ACHN (cell line): ENCODE data around the gene SHH.

ENCODE experiments used
- DNase-seq: peaks from one replicate; pipeline ENCODE4 v3.0.0-alpha.2; 2015
- in situ Hi-C: cut with HindIII; loops from 2 replicates; pipeline ENCODE4 v1.10.0; 2017; ENCODE audit warnings: low sequenced_read_pairs, low pct_ligation_motif_present, low pct_unique_long_range_greater_than_20kb

The SHH gene

DNA sequence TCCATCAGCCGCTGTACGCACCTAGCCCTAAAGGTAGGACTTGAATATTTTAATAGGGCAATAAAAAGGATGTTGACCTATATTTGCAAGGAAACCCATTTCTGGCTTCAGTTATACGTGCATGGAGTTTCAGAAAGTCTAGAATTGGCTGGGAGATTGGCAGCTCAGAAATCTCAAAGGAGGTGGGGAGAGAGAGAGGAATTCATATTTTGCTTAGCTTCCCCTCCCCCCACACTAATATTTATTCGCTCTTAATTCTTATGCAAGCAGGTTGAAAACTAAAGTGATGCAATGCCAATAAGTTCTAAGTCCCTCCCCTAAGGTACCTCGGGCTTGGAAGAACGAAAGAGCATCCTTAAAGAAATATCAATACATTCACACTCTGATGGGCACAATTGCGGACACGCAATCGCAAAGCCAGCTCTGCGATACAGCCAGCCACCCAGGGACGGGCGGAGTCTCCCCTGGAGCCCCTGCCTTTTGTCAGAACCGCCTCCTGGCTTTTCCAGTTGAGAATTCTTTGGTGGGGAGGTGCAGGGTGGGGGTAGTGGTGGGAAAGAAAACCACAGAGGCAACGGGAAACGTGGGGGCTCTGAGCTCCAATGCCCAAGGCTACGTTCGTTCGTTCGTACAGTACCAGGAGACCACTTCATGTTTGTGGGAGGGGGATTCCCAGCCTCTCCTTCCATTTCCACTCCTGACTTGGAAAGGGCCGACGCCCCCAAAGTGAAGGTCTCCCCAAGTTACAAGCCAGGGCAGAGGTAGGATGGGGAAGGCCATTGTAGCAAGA is 1.3 kb downstream of the SHH start:
- DNase-seq = no peak
- in situ Hi-C loops = no loop called here

DNA sequence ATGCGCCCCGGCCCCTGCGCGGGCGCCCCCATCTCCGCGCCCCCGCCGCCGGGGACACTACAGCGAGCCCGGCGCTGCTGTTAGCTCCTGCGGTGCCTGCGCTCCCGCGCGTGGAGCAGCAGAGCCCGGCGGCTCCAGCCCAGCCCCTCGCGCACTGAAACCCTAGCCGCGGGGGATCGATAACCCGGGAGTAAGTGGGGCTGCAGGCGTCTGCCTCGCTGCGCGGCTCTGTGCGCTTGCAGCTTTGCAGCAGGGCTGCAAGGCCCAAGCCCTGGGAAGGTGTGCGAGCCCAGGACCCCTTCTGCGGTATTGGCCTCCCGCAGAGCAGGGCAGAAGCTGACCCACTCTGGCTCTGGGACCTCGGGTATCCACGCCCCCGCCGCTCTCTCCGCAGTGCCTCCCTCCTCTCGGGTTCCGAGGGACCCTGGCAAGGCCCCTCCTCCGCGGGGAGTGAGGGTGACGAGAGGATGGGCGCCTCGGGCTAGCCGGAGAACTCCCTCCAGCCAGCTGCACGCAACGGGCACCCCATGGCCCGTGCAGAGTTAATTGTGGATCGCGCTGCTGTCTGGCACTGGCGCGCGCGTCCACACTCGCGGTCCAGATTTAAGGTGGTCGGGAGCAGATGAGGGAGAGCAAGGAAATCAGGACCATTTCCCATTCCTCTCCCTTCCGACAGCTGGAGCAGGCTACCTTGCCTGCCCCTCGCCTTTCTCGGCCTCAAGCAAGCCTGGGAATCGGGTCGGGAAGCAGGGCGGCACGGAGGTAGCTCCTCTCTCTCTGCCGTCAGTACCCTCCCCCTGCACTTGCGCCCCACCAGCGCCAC is 2.1 kb downstream of the SHH start:
- DNase-seq = no peak
- in situ Hi-C loops = no loop called here

DNA sequence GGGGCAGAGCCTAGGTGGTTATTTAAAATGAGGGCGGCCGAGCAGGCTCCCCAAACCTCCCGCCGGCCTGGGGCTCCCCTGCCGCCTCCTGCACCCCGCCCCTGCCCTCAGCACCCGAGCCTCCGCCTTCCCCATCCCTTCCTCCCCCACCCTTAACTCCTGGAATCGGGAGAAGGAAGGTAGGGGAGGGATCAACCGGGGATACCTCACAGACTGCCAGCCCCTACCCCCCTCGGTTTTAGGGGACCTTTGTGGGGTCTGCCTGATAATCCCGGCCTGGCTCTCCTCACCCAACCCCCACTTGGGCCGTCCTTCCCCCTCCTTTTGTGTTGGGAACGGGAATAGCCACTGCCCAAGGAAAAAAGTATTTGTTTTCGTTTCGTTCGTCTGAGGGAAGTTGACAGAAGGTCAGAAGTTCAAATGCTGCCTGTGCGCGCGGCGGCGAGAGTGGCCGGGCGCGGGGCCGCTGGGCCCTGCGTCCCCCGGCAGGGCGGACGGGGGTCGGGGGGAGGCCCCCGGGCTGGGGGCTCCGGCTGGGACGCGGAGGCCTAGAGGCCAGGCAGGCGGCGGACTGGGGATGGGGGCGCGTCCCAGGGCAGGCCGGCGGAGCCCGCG is 2.8 kb downstream of the SHH start:
- DNase-seq = no peak
- in situ Hi-C loops = no loop called here

DNA sequence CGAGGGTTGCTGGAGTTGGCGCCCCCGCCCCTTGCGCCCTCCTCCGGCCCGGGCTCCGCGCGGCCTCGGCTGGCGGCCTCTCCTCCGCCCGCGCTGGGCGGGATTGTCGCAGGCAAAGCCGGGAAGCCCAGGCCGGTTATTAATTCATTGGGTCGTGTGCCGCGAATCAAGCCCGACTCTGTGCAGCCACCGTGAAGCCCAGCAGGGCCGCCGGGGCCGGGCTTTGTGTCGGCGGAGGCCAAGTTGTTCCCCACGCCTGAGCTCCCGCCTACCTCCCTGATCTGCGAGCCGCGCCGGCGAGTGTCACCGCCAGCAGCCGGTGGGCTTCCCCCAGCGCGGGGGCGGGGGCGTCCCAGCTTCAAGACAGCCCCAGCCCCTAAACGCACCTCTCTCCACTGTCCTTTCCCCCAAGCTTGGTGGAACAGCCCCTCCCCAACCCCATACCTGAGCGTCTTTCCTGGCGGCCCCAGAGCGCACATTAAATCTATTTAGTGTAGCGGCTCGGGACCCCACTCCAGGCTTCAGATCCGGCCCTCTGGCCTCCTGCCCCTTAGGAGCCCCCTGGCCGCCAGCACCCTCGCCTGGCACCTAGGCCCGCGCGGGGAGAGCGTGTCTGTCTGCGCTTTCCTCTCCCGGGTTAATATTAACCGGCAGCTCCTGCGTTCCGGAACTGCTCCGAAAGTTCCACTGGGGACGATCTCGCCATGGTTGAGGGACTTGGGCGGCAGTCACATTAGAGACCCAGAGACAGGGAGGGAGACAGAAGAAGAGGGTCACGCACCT is 3.5 kb downstream of the SHH start:
- DNase-seq = peak; percentile 59
- in situ Hi-C loops = no loop called here

DNA sequence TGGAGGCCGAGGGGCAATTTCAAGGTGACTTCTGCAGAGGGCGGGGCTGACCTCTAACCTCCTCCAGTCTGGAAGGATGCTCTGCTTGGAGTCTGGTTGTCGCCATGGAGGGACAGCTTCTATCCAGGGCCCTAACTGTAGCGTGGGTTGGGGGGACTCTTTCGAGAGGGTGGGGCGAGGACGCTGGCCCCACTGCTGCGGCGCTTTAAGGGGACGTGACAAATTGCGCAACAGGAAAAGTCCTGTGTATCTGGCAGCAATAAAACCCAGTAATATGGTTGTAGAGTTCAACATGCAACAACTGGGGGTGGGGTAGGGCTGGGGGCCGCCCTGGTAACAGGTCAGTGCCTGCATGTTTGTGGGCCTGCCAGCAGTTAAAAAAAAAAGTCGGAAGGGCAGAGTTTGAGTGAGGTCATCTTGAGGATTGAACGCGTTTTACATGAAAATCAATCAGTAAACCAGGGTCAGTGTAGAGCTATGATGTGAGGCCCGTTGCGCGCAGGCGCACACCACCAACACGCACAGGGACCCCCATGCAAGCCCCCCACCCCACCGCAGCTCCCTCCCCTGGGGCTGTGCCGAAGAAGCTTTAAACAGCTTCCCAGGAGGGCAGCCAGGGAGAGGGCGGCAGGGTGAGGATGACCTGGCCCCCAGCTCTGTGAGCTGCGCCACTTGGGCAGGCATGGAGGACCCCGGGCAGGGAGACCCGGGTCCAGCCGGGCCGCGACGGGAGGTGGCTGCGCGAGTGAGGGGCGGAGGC is 4.3 kb downstream of the SHH start:
- peak; percentile 63 for DNase-seq
- in situ Hi-C loops = no loop called here

DNA sequence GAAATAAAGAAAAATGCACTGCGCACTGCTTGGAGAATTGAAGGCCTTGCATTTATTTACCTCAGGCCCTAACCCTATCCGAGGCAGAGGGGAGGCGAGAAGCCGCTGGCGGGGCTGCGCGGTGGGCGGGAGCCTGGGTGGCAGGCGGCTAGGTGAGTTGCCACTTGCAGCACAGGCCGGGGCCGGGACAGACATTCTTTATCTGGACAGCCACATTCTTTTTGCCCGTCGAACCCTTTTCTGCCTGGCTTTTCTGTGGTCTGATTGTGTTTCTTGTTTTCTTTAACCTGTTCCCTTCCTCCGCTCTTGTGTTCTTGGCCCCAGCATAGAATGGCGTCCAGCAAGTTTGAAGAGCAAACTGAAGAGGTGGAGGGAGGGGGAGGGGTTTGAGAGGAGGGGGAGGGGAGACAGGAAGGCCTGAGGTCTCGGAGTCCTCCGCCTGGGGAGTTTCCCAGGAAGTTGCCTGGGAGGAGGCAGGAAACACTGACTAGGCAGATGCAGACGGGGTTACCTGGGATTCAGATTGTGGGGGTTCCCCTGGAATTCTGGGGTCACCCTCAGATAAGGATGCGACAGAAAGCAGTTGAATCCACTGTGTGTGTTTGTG is 5.1 kb downstream of the SHH start:
- in situ Hi-C loops = no loop called here
- no peak for DNase-seq

DNA sequence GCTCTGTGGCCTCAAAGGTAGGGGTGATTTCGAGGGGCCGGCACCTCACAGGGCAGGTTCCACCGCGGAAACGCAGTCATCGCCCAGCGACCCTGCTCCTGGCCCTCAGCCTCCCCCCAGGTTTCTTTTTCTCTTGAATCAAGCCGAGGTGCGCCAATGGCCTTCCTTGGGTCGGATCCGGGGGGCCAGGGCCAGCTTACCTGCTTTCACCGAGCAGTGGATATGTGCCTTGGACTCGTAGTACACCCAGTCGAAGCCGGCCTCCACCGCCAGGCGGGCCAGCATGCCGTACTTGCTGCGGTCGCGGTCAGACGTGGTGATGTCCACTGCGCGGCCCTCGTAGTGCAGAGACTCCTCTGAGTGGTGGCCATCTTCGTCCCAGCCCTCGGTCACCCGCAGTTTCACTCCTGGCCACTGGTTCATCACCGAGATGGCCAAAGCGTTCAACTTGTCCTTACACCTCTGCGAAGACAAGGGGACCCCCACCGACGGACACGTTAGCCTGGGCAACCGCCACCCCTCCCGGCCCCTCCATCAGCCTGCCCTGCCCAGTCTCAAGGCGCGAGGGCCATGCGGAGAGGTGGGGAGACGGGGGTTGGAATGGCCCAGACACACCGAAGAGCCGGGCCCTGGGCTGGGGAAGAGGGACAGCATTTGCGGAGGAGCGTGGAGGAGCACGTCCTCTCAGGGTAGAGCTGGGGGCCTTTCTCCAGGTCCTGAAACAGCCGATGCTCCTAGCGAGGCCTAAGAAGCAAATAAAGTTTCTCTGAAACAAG is 6.0 kb downstream of the SHH start:
- in situ Hi-C loops = no loop called here

DNA sequence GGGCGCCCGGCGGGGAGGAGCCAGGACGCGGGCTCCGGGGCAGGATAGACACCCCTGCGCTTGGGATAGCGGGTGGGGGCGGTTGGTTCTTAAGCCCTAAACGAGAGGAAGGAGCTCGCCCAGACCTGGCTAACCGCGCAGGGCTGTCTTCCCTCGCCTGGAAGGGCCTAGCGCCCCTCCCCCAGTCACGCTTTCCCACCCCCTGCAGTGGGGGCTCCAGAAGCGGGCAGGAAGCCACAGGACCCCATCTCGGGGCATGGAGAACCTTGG is 6.5 kb downstream of the SHH start:
- no peak for DNase-seq
- in situ Hi-C loops = no loop called here

More for the DNA sequence above, 6.0 kb downstream of the SHH start:
- no peak for DNase-seq

DNA sequence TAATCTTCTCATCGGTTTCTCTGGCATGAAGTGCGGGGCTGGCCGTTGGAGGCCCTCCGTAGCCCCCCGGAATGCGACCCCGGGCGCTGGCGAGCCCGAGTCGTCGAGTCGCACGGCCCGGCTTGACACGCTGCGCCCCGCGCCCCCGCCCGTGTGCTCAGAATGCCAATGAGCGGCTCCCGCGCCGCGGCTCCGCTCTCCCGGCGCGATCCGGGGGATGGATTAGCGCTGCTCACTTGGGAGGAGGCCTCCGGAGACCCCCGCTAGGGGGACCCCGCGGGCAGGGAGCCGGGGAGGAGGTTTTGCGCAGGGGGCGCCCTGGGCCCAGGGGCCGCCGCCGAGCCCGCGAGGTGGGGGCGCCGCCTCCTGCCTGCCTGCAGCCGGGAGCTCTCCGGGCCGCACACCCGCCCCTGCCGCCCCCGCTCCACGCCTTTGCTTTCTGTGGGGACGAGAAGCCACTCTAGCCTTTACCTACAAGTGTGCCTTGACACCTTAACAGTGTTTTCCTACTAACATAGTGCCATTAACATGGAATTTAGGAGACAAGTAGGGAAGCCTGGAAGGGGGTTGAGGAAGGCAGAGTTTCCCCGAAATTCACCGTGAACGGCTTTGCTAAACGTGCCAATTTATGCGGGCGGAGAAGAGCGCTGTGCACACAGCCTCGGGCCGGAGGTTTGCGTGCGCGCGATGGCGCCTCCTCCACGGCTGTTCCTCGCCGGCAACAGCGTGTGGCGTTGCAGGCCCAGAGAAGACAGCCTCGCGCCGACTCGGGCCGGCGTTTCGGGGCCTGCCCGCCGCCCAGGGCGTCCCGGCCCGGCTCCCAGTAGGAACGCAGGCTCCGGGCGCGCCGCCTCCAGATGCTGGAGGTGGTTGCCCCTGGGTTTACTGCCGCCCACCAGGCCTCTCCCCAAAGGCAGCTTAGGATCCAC is 7.1 kb downstream of the SHH start:
- in situ Hi-C loops = no loop called here
- no peak for DNase-seq

DNA sequence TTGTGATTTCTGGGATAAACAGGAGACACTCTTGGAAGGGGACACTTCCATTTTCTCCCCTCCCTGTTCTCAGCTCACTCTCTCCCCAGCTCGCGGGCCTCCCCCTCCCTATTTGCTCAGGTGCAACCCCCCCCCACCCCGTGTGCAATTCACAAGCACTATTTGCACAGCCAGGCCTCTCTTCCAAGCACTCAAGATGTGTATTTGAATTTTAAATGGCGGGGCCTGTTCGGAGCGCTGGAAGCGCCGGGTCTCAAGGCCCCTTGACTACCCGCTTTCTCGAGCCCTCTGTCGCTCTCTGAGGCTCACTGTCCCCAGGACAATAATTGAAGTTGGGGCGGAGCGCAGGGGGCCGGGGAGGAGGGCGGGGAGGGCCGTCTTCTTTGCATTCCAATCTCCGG is 7.8 kb downstream of the SHH start:
- in situ Hi-C loops = no loop called here

DNA sequence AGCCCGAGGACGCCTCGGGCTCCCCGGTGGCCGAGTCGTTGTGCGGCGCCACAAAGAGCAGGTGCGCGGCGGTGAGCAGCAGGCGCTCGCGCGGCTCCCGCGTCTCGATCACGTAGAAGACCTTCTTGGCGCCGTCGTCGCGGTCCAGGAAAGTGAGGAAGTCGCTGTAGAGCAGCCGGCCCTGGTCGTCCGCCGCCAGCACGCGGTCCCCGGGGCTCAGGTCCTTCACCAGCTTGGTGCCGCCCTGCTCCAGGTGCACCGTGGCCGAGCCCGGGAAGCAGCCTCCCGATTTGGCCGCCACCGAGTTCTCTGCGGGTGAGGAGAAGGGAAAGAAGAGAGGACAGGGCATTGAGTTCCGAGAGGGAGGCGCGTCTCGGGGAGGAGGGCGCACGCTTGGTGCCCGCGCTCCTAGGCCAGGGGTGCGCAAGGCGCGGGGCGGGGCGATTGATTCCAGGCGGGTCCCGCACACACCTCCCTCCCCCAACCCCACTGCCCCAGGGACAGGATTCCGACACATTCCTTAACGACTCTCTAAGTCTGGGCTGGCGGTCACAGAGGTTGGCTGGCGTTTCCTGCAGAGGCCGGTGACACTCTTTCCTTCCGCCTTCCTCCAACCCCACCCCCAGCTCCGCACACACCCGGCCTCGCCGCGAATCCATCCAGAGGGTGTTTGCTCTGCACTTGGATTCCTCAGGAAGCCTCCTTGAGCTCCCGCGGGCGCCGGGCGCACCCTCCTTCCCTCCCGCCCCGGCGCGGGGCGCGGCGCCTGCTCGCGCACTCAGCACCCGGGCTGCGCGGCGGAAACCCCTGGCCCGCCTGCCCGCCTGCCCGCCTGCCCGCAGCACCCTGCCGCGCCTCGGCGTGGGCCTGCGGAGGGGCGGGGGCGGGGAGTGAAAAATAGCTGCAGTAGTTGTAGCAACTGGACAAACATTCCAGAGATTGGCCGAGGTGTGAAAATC is 8.6 kb downstream of the SHH start:
- in situ Hi-C loops = no loop called here
- DNase-seq = no peak

More for the DNA sequence above, 7.8 kb downstream of the SHH start:
- no peak for DNase-seq

DNA sequence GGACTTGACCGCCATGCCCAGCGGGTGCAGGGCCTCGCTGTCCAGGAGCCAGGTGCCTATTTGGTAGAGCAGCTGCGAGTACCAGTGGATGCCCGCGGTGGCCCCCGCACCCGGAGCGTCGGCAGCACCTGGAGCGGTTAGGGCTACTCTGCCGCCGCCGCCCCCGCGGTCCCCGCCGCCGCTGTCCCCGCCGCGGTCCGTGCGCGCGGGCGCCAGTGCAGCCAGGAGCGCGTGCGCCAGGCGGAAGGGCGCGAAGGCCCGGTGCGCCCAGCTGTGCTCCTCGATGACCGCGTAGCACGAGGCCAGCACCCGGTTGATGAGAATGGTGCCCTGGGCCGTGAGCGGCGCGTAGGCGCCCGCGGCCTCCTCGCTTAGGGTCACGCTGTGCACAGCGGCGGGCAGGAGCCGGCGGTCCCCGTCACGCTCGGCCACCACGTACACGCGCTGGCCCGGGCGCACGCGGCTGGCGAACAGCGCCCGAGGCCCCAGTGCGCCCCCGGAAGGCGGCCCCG is 9.3 kb downstream of the SHH start:
- DNase-seq = no peak
- in situ Hi-C loops = no loop called here

DNA sequence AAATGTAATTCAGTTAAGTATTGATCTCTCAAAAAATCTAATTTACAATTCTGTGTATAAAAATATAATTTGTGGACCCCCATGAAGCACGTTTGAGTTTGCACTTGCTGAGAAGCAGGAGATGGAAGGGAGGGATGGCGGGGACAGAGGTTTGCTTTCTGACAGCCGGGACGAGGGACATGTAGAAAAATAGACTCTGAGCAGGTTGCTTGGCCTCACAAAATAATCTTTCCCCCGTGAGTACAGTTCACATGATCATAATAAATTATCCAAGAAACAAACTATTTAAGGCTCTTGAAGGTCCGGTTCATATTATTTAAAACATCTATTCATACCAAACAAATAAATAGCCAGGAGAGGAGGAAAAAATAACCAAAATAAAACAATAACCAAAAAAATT is 10.0 kb downstream of the SHH start:
- in situ Hi-C loops = no loop called here

DNA sequence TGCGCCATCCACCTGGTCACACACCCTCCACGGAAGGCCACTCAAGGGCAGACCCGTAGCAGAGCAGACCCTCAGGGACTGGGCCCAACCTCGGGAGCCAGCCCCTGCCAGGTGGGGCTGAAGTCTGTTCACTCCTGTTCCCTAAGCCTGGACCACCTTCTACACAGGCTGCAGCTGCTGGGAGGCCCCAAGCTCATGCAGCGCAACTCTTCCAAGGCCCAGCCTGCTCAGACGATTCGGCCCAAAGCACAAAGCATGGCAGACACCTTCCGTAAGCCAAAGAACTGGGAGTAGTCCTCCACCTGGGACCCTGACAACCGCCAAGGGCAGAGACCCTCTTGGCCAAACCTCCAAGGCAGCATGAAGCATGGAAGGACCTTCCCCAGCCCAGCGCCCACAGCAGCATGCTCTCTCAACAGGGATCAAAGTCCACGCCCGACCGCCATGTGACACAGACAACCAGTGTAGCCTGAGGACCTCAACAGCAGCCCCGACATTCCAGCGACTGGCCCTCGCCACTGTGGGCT is 11.5 kb downstream of the SHH start:
- in situ Hi-C loops = no loop called here
- DNase-seq = no peak

More for the DNA sequence above, 10.0 kb downstream of the SHH start:
- DNase-seq = no peak

DNA sequence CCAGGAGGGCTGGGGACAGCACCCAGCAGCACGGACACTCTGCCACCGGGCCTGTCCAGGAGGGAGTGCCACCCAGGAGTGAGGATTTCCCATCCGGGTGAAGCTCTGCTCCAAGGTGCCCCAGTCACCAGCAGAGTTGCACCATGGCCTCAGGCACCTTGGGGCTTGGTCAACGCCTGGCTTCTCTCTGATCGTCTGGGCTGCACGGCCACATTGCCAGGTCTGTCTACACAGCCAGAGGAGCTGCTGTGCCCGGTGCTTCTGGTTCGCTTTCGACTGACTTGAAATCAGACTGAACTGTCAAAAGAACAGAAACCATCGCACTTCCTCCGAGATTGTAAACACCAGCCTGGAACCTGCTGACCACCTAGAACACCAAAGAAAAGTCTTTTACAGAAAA is 12.0 kb downstream of the SHH start:
- in situ Hi-C loops = no loop called here
- no peak for DNase-seq
